Keratinocyte (primary cell): ENCODE measurements around the gene S100A11. TPM values are rescaled to one million over a fixed set of nuclear protein-coding genes. Genes with fewer than 3 reads are reported as not detected.
A peak's percentile ranks its signal among the peaks of the same experiment; 100 is the strongest.

Experiments used
- DNase-seq: peaks from one replicate; pipeline ENCODE4 v3.0.0-alpha.2; 2011; ENCODE audit warnings: low read depth, missing footprints, low spot score
- FAIRE-seq: peaks from 2 replicates; lab custom pipeline; 2011; peaks lifted over from hg19 to GRCh38; lab: Jason Lieb, UNC
- H2AFZ ChIP-seq: 2 replicates; pipeline ENCODE4 v1.6.0; 2012; ENCODE audit warnings: low read length, control low read depth, inconsistent platforms; ENCODE audit not compliant: control insufficient read depth
- H3K27ac ChIP-seq: 2 replicates; pipeline ENCODE4 v1.5.1; 2011; ENCODE audit warnings: low read length; ENCODE audit not compliant: control insufficient read depth, insufficient read depth
- H3K27me3 ChIP-seq: 3 replicates; pipeline ENCODE4 v1.6.0; 2011; ENCODE audit warnings: low read length; ENCODE audit not compliant: control insufficient read depth, insufficient read depth; ENCODE audit errors: extremely low read depth
- H3K36me3 ChIP-seq, 2 experiments: 2 replicates in 1 of 2; 3 replicates in 1 of 2; pipeline ENCODE4 v1.5.1; 2011; ENCODE audit warnings: low read length in 2 of 2, mild to moderate bottlenecking in 1 of 2; ENCODE audit not compliant: control insufficient read depth in 2 of 2, insufficient read depth in 2 of 2; ENCODE audit errors: extremely low read depth in 1 of 2
- H3K4me1 ChIP-seq: 3 replicates; pipeline ENCODE4 v1.5.1; 2011; ENCODE audit warnings: low read length; ENCODE audit not compliant: control insufficient read depth, insufficient read depth; ENCODE audit errors: extremely low read depth
- H3K4me2 ChIP-seq: 3 replicates; pipeline ENCODE4 v1.6.0; 2011; ENCODE audit warnings: low read depth, low read length; ENCODE audit not compliant: control insufficient read depth, insufficient read depth; ENCODE audit errors: extremely low read depth
- H3K4me3 ChIP-seq, 3 experiments: fragments of 200-600 bp in 1 of 3; sonication (generic) in 1 of 3; 2 replicates in 2 of 3; 3 replicates in 1 of 3; pipeline ENCODE4 v1.5.1; 2011 to 2016; ENCODE audit warnings: low read length in 3 of 3, mild to moderate bottlenecking in 3 of 3, control low read depth in 2 of 3, inconsistent platforms in 1 of 3, low read depth in 1 of 3, mixed read lengths in 1 of 3, mixed run types in 1 of 3, moderate library complexity in 1 of 3; ENCODE audit not compliant: control insufficient read depth in 2 of 3, insufficient read depth in 2 of 3; ENCODE audit errors: extremely low read depth in 1 of 3
- H3K79me2 ChIP-seq: 2 replicates; pipeline ENCODE4 v1.6.0; 2012; ENCODE audit warnings: low read length; ENCODE audit not compliant: control insufficient read depth, insufficient read depth
- H3K9ac ChIP-seq: 3 replicates; pipeline ENCODE4 v1.6.0; 2011; ENCODE audit warnings: low read length; ENCODE audit not compliant: control insufficient read depth, insufficient read depth; ENCODE audit errors: extremely low read depth
- H3K9me1 ChIP-seq: 3 replicates; pipeline ENCODE4 v1.6.0; 2011; ENCODE audit warnings: low read length; ENCODE audit not compliant: control insufficient read depth, insufficient read depth; ENCODE audit errors: extremely low read depth
- H3K9me3 ChIP-seq: 2 replicates; pipeline ENCODE4 v1.5.1; 2012; ENCODE audit warnings: low read depth, low read length; ENCODE audit not compliant: control insufficient read depth
- H4K20me1 ChIP-seq: 3 replicates; pipeline ENCODE4 v1.6.0; 2011; ENCODE audit warnings: low read length; ENCODE audit not compliant: control insufficient read depth, insufficient read depth; ENCODE audit errors: extremely low read depth
- EZH2 ChIP-seq: IDR thresholded peaks from one replicate; pipeline ENCODE4 v1.6.1; 2012; ENCODE audit warnings: inconsistent platforms, mild to moderate bottlenecking, low read length, moderate library complexity
- dilution Hi-C: fragments of 300-500 bp; cut with MboI; formaldehyde crosslinking; loops from one replicate; pipeline ENCODE4 v1.7.0; 2020; ENCODE audit warnings: low sequenced_read_pairs; ENCODE audit not compliant: extremely low pct_ligation_motif_present
- polyA plus RNA-seq, 5 experiments: library from polyadenylated mRNA; depleted of rRNA in 3 of 5; stranded (reverse) in 3 of 5; stranded (forward) in 1 of 5; unstranded in 1 of 5; fragments of >200 nt; gene quantifications; 1 replicate in 1 of 5; 2 replicates in 3 of 5; 3 replicates in 1 of 5; pipeline versions ENCODE4 v1.2.1 to v1.2.3, GENCODE V29; 2011 to 2012; ENCODE audit warnings: missing spikeins in 2 of 5, low read depth in 1 of 5, low replicate concordance in 1 of 5
- TF ChIP-seq, protein P1 (sequence below), 3 experiments: IDR thresholded peaks in 1 of 3; conservative IDR thresholded peaks in 1 of 3; optimal IDR thresholded peaks in 1 of 3; 2 replicates in 2 of 3; 3 replicates in 1 of 3; pipeline versions ENCODE3 to v1.5.1; 2011; ENCODE audit warnings: low read length in 3 of 3, mild to moderate bottlenecking in 3 of 3, moderate library complexity in 2 of 3, control low read depth in 1 of 3, inconsistent platforms in 1 of 3; ENCODE audit not compliant: insufficient read depth in 2 of 3; ENCODE audit errors: extremely low read depth in 1 of 3

S100A11 gene
- polyA plus RNA-seq, 1 donor (not counting 4 experiments of a cell fraction or from before 2014, with no cell fraction given) = 3,230 TPM

DNA sequence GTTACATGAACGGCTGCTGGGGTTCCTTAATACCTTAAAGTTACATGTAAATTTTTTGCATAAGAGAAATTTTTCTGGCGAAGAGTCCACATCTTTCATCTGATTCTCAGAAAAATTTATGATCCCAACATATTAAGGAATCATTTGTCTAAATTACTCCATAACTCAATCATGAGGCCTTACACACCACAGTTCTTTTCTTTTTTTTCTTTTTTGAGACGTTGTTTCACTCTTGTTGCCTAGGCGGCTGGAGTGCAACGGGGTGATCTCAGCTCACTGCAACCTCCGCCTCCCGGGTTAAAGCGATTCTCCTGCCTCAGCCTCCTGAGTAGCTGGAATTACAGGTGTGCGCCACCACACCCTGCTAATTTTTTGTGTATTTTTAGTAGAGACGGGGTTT is 2.1 kb upstream of the S100A11 start:
- no peaks in the 10 kb centered on the region for H3K27me3 ChIP-seq
- no peak for DNase-seq
- no peak overlapping the region for H2AFZ ChIP-seq
- H3K27ac ChIP-seq = no peak overlapping the region
- no peak overlapping the region for H3K9ac ChIP-seq
- dilution Hi-C loops = no loop called here
- no peak overlapping the region for H3K4me3 ChIP-seq
- peaks cover 29% of the 10 kb centered on the region for H3K79me2 ChIP-seq
- FAIRE-seq = no peak
- H3K4me1 ChIP-seq = peaks cover 10% of the 10 kb centered on the region
- no peaks in the 10 kb centered on the region for H3K9me3 ChIP-seq
- H4K20me1 ChIP-seq = peaks cover 4% of the 10 kb centered on the region
- H3K9me1 ChIP-seq = no peaks in the 10 kb centered on the region
- no peak for TF ChIP-seq EZH2
- TF ChIP-seq, protein P1, sequence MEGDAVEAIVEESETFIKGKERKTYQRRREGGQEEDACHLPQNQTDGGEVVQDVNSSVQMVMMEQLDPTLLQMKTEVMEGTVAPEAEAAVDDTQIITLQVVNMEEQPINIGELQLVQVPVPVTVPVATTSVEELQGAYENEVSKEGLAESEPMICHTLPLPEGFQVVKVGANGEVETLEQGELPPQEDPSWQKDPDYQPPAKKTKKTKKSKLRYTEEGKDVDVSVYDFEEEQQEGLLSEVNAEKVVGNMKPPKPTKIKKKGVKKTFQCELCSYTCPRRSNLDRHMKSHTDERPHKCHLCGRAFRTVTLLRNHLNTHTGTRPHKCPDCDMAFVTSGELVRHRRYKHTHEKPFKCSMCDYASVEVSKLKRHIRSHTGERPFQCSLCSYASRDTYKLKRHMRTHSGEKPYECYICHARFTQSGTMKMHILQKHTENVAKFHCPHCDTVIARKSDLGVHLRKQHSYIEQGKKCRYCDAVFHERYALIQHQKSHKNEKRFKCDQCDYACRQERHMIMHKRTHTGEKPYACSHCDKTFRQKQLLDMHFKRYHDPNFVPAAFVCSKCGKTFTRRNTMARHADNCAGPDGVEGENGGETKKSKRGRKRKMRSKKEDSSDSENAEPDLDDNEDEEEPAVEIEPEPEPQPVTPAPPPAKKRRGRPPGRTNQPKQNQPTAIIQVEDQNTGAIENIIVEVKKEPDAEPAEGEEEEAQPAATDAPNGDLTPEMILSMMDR (optimal IDR thresholded peaks at IDR 0.05 in 1 of 3, IDR thresholded peaks at IDR 0.05 in 1 of 3, conservative IDR thresholded peaks at IDR 0.05 in 1 of 3; ENCODE audit: extremely low read depth in 1 of 3, insufficient read depth in 2 of 3, low read length in 3 of 3) = no peak
- H3K4me2 ChIP-seq = no peak overlapping the region
- peaks cover 6 to 11% of the 10 kb centered on the region in 2 experiments for H3K36me3 ChIP-seq

DNA sequence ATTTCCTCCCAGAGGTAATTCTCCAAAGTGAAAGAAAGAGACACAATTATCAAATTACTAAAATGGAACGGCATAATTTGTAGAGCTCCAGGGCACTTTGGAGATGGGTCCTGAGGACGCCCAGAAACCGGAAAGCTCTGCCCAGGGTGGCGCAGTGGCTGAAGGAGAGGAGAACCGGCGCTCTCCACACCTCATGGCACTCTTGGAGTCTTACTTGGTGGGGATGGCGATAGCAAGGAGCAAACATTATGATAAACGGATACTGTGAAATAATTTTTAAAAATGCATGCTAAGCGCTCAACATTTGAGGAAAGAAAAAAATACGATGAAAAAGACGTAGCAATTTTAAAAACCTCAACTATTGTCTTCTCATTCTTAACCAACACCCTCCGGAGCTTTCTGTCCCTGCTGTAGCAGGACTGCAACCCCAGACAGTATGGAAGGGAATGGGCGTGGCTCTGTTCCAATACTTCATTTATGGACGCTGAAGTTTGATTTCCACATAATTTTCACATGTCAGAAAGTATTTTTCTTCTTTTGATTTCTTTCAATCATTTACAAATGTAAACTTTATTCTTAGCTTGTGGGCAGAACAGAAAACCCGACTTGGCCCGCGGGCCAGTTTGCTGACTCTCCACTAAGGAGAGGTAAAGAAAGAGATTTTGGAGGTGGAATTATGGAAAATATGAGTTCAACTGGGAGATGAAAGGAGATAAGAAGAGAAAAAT is 1.1 kb downstream of the S100A11 start:
- no peaks in the 10 kb centered on the region for H3K9me3 ChIP-seq
- peak overlapping the region; percentile 70 to 88 (median 87) for H3K4me3 ChIP-seq
- FAIRE-seq (no peak), DNase-seq (no peak)
- peak overlapping the region; percentile 70 for H3K4me2 ChIP-seq
- H2AFZ ChIP-seq = no peak overlapping the region
- H3K27me3 ChIP-seq = no peaks in the 10 kb centered on the region
- H3K9me1 ChIP-seq = no peaks in the 10 kb centered on the region
- dilution Hi-C loops = no loop called here
- peak overlapping the region; percentile 97 for H3K27ac ChIP-seq
- peaks cover 4% of the 10 kb centered on the region for H4K20me1 ChIP-seq
- H3K79me2 ChIP-seq = peaks cover 42% of the 10 kb centered on the region
- peak overlapping the region; percentile 97 for H3K9ac ChIP-seq
- TF ChIP-seq, protein P1 (optimal IDR thresholded peaks at IDR 0.05 in 1 of 3, IDR thresholded peaks at IDR 0.05 in 1 of 3, conservative IDR thresholded peaks at IDR 0.05 in 1 of 3; ENCODE audit: extremely low read depth in 1 of 3, insufficient read depth in 2 of 3, low read length in 3 of 3) = no peak
- TF ChIP-seq EZH2 = no peak
- H3K36me3 ChIP-seq = peaks cover 18 to 38% of the 10 kb centered on the region in 2 experiments
- peaks cover 19% of the 10 kb centered on the region for H3K4me1 ChIP-seq
